ENCODE results near the gene ITGA4. TPM values are rescaled to one million over a fixed set of nuclear protein-coding genes. Genes with fewer than 3 reads are reported as not detected.

The ITGA4 gene
- total RNA-seq, 4 donors from 2014 or later: 3.8 to 109 (median 13.4) TPM

DNA sequence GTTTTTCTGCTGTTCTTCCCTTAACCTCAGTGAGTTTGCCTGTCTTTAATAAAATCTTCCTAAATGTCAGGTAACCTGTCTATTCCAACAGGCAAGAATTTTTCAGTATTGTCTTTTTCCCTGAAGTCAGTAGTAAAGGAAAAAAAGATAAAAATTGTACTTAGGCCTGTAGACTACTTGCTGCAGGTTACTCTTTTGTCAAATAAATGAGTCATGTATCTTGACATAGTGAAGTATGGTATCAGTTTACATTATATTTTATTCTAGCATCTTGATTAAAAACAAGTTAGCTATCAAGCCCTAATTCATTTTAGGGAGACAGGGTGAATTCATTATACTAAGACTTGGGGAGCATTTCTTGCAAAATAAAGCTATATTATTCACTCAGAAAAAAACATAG lies 59.8 kb downstream of the ITGA4 start:
- no peaks in the 10 kb centered on the region for H3K36me3 ChIP-seq
- no peak for DNase-seq
- H3K27ac ChIP-seq: no peak overlapping the region
- no peaks in the 10 kb centered on the region for H3K9me3 ChIP-seq
- TF ChIP-seq, protein P1, sequence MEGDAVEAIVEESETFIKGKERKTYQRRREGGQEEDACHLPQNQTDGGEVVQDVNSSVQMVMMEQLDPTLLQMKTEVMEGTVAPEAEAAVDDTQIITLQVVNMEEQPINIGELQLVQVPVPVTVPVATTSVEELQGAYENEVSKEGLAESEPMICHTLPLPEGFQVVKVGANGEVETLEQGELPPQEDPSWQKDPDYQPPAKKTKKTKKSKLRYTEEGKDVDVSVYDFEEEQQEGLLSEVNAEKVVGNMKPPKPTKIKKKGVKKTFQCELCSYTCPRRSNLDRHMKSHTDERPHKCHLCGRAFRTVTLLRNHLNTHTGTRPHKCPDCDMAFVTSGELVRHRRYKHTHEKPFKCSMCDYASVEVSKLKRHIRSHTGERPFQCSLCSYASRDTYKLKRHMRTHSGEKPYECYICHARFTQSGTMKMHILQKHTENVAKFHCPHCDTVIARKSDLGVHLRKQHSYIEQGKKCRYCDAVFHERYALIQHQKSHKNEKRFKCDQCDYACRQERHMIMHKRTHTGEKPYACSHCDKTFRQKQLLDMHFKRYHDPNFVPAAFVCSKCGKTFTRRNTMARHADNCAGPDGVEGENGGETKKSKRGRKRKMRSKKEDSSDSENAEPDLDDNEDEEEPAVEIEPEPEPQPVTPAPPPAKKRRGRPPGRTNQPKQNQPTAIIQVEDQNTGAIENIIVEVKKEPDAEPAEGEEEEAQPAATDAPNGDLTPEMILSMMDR (IDR thresholded peaks at IDR 0.05): no peak
- H3K4me1 ChIP-seq: no peaks in the 10 kb centered on the region
- no peak overlapping the region for H3K4me3 ChIP-seq
- no peaks in the 10 kb centered on the region for H3K27me3 ChIP-seq

DNA sequence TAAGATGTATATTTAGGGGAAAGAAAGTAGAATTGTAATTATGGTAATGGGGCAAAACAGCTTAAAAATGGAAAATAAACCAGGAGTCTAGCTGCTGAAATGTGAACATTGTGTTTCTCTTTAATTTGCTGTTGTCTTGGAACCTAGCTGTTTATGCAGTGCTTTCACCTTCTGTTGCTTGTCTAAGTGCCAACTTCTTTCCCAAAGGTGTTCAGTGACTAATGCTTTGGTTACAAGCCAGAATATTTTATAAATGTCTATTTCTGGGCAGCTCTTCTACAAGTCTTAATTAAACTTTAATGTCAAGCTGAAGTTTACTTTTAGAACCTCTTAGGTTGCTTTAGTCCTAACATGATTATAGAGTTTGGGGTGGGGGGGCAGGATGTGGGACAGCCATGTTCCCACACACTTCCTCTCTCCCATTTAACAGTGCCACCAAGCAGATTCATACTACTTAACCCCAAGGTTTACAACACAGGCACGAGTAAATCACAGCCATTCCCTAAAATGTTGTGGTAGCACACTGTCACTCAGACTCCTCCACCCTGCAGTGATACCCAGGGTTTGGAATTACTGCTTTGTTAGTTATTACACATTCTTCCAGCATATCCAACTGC lies 60.6 kb downstream of the ITGA4 start:
- Histone ChIP-seq H3K4me1 (no peaks in the 10 kb centered on the region), H3K4me3 (no peak overlapping the region), H3K9me3 (no peaks in the 10 kb centered on the region), H3K27me3 (no peaks in the 10 kb centered on the region), H3K27ac (no peak overlapping the region), H3K36me3 (no peaks in the 10 kb centered on the region)
- peak in 2 of 3 donors; percentile 33 to 58 for DNase-seq
- TF ChIP-seq POLR2A (IDR thresholded peaks at IDR 0.05): no peak
- TF ChIP-seq, protein P1 (IDR thresholded peaks at IDR 0.05): no peak

DNA sequence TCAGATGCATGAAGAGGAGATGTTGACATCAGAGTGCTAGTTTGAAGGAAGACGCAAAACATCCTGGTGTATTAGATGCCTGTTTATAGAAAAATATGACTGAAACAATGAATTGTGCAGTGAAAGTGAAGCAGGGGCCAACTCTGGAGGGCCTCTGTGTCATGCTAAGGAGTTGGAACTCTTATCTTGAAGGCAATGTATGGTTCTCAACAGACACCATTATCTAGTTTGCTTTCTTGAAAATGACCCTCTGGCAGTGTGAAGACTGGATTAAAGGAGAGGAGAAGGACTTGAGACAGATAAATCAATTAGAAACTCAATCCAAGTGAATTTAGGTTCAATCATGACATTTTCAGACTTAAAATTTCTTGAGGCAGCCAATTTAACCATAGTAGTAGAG lies 63.1 kb downstream of the ITGA4 start:
- Histone ChIP-seq H3K36me3 (no peaks in the 10 kb centered on the region), H3K4me3 (no peak overlapping the region), H3K4me1 (no peaks in the 10 kb centered on the region), H3K27me3 (no peaks in the 10 kb centered on the region), H3K27ac (no peak overlapping the region), H3K9me3 (no peaks in the 10 kb centered on the region)
- TF ChIP-seq, protein P1 (IDR thresholded peaks at IDR 0.05): no peak
- TF ChIP-seq POLR2A (IDR thresholded peaks at IDR 0.05): no peak
- DNase-seq: no peak

DNA sequence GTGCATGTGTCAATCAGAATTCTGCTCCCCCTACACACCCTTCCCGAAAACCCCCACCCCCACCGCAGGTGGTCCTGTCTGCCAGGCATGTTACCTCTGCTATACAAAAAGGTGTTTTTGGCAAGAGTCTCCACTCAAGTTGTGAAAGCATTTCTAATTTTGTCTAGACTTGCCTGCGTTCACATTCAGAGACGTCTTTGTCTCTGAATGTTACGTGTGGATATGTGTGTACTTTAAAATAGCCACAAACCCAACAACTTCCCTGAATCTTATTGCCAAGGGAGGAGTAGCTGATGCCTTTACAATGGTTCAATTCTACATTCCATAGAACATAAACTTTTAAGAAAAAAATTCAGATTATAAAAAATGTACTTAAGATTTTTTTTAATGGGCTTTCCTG lies 66.6 kb downstream of the ITGA4 start:
- H3K4me3 ChIP-seq: no peak overlapping the region
- H3K27ac ChIP-seq: no peak overlapping the region
- TF ChIP-seq, protein P1 (IDR thresholded peaks at IDR 0.05): no peak
- TF ChIP-seq POLR2A (IDR thresholded peaks at IDR 0.05): no peak
- H3K27me3 ChIP-seq: no peaks in the 10 kb centered on the region
- H3K9me3 ChIP-seq: no peaks in the 10 kb centered on the region
- no peaks in the 10 kb centered on the region for H3K4me1 ChIP-seq
- DNase-seq: no peak
- peaks cover 0 to 9% (median 0%) of the 10 kb centered on the region in 3 donors for H3K36me3 ChIP-seq

DNA sequence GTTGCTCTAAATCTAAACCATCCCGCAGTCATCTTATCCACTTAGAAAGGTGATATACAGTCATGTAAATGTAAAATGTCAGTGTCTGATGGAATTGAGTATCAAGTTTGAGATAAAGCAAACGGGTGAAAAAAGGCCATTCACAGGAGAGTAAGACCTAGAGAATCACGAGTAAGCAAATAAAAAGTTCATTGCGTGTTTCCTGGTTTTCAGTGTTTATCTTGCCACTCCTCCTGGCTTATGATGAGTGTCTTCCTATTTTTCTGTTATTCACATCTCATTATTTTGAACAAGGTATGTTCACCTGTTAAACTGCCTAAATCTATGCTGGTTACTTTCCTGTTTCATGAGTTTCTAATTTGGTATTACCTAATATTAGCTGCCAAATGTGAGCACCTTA lies 68.8 kb downstream of the ITGA4 start:
- Histone ChIP-seq H3K36me3 (peaks cover 0 to 9% (median 0%) of the 10 kb centered on the region in 3 donors), H3K27me3 (no peaks in the 10 kb centered on the region), H3K9me3 (no peaks in the 10 kb centered on the region), H3K4me1 (no peaks in the 10 kb centered on the region), H3K4me3 (no peak overlapping the region), H3K27ac (no peak overlapping the region)
- no peak for DNase-seq
- no peak for TF ChIP-seq POLR2A (IDR thresholded peaks at IDR 0.05)
- TF ChIP-seq, protein P1 (IDR thresholded peaks at IDR 0.05): no peak

DNA sequence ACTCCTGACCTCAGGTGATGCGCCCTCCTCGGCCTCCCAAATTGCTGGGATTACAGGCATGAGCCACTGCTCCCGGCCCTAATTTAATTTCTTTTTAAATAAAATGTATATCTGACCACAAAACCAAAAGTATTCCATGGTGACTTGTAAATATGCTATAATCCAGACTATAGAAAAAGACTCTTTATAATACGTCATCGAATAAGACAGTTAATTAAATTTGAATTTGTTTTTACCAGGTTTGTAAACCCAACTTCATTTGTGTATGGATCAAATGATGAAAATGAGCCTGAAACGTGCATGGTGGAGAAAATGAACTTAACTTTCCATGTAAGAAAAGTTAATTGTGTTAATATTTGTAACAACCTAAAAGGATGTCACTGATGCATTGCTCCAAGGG lies 69.9 kb downstream of the ITGA4 start:
- no peak for DNase-seq
- H3K36me3 ChIP-seq: peaks cover 0 to 9% (median 0%) of the 10 kb centered on the region in 3 donors
- no peaks in the 10 kb centered on the region for H3K4me1 ChIP-seq
- H3K4me3 ChIP-seq: no peak overlapping the region
- TF ChIP-seq POLR2A (IDR thresholded peaks at IDR 0.05): no peak
- TF ChIP-seq, protein P1 (IDR thresholded peaks at IDR 0.05): no peak
- no peaks in the 10 kb centered on the region for H3K9me3 ChIP-seq
- H3K27me3 ChIP-seq: no peaks in the 10 kb centered on the region
- no peak overlapping the region for H3K27ac ChIP-seq

Data from Peyer's patch (tissue), 4 donors.